SU-DHL-6 (cell line): ENCODE results near the gene ZMAT1.

Source experiments
- CTCF ChIP-seq: fragments of 200-600 bp; sonication (generic); IDR thresholded peaks from one replicate; pipeline ENCODE4 v1.5.1; 2017; ENCODE audit warnings: antibody characterized with exemption, mild to moderate bottlenecking, low read length, moderate library complexity; ENCODE audit not compliant: insufficient read depth, poor library complexity, severe bottlenecking
- EZH2phosphoT487 ChIP-seq: fragments of 200-600 bp; sonication (generic), shearing (Covaris generic); conservative IDR thresholded peaks from 2 replicates; pipeline ENCODE4 v1.6.1; 2018; ENCODE audit warnings: mild to moderate bottlenecking, antibody characterized with exemption, low read length, moderate library complexity, mixed read lengths

DNA sequence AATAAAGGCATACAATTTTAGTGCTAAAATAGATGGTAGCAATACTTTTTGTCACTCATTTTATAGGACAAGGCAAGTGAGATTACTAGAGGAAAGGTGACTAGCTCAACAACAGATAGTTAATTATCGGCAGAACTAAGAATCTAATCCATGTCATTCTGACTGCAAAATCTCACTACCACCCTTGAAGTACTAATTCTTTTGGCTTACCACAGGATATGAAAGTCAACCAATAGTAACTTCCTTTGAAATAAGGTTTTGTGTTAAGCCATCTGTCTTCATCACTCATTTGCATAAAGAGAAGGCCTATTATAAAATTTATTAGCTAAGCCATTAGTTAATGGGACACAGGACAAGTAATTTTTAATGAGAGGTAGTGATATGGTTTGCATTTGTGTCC, 25.3 kb upstream of the ZMAT1 start:
- no peak for TF ChIP-seq CTCF
- TF ChIP-seq EZH2phosphoT487: no peak
